ENCODE data around the gene ATF5.

ATF5 gene

DNA sequence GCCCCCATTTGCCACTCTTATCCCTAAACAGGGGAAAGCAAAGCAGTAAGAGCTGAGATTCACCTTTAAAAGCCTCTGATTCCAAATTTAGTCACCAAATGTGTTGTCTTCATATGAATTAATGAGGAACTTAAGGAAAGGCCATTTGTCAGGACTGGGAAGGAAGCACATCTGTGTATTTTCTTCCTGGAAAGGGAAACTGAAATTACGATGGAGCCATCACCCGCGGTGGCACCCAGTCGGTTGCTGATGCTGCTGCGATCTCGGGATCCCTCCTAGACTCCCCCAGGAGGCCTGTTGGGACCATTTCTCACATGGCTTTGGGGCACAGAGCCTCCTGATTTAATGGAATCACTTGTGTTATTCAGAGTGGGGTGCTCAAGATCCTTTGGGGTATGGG lies 24.9 kb upstream of the ATF5 start:
- Histone ChIP-seq H3K27ac (replicated peaks) (no peak overlapping the region), H3K4me3 (replicated peaks; ENCODE audit: insufficient read depth, low read length) (no peak overlapping the region), H3K27me3 (ENCODE audit: insufficient read depth, poor library complexity, severe bottlenecking) (no peaks in the 10 kb centered on the region)
- no peak for TF ChIP-seq SPI1 (IDR thresholded peaks at IDR 0.05; ENCODE audit: borderline replicate concordance, low read depth)
- TF ChIP-seq, protein P1, sequence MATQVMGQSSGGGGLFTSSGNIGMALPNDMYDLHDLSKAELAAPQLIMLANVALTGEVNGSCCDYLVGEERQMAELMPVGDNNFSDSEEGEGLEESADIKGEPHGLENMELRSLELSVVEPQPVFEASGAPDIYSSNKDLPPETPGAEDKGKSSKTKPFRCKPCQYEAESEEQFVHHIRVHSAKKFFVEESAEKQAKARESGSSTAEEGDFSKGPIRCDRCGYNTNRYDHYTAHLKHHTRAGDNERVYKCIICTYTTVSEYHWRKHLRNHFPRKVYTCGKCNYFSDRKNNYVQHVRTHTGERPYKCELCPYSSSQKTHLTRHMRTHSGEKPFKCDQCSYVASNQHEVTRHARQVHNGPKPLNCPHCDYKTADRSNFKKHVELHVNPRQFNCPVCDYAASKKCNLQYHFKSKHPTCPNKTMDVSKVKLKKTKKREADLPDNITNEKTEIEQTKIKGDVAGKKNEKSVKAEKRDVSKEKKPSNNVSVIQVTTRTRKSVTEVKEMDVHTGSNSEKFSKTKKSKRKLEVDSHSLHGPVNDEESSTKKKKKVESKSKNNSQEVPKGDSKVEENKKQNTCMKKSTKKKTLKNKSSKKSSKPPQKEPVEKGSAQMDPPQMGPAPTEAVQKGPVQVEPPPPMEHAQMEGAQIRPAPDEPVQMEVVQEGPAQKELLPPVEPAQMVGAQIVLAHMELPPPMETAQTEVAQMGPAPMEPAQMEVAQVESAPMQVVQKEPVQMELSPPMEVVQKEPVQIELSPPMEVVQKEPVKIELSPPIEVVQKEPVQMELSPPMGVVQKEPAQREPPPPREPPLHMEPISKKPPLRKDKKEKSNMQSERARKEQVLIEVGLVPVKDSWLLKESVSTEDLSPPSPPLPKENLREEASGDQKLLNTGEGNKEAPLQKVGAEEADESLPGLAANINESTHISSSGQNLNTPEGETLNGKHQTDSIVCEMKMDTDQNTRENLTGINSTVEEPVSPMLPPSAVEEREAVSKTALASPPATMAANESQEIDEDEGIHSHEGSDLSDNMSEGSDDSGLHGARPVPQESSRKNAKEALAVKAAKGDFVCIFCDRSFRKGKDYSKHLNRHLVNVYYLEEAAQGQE (IDR thresholded peaks at IDR 0.05; ENCODE audit: insufficient replicate concordance, low read depth), result no peak
- no peak for TF ChIP-seq GABPA (IDR thresholded peaks at IDR 0.05; ENCODE audit: low read depth)
- TF ChIP-seq, protein P2, sequence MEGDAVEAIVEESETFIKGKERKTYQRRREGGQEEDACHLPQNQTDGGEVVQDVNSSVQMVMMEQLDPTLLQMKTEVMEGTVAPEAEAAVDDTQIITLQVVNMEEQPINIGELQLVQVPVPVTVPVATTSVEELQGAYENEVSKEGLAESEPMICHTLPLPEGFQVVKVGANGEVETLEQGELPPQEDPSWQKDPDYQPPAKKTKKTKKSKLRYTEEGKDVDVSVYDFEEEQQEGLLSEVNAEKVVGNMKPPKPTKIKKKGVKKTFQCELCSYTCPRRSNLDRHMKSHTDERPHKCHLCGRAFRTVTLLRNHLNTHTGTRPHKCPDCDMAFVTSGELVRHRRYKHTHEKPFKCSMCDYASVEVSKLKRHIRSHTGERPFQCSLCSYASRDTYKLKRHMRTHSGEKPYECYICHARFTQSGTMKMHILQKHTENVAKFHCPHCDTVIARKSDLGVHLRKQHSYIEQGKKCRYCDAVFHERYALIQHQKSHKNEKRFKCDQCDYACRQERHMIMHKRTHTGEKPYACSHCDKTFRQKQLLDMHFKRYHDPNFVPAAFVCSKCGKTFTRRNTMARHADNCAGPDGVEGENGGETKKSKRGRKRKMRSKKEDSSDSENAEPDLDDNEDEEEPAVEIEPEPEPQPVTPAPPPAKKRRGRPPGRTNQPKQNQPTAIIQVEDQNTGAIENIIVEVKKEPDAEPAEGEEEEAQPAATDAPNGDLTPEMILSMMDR (IDR thresholded peaks at IDR 0.05; ENCODE audit: insufficient read depth, low read length), result no peak
- no peak for TF ChIP-seq POLR2AphosphoS5 (IDR thresholded peaks at IDR 0.05; ENCODE audit: low read depth)
- DNase-seq (ENCODE audit: low read depth in 1 of 2, low spot score in 1 of 2), result no peak

DNA sequence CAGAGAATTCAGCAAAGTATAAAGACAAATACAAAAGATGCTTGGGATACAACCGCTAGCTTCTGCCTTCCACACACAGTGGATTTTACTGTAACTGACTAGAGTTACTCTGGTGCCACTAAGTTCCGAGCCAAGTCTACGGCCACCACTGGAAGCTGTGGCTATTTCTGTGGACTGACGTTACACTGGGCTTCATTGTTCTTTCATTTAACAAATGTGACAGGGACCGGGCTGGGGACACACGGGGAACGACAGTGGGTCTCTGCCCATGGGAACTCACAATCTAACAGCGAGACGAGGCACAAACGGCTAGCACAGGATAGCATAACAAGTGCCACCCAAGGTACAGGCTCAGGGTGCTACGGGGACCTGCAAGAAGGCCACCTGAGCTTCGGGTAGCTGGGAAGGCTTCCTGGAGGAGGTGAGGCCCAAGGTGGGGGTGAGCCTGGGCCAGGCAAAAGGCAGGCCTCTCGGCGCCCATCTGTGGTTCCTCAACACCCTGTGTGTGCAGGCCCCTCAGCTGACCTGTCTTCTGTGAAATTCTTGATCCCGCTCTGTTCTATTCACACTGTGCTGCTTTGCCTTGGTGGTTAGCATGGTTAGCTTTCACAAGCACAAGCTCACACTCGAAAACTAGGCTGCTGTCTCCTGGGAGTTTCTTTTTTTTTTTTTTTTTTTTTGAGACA lies 22.0 kb upstream of the ATF5 start:
- no peak for DNase-seq (ENCODE audit: low read depth in 1 of 2, low spot score in 1 of 2)
- Histone ChIP-seq H3K27me3 (ENCODE audit: insufficient read depth, poor library complexity, severe bottlenecking) (no peaks in the 10 kb centered on the region), H3K4me3 (replicated peaks; ENCODE audit: insufficient read depth, low read length) (no peak overlapping the region), H3K27ac (replicated peaks) (no peak overlapping the region)
- TF ChIP-seq, protein P2 (IDR thresholded peaks at IDR 0.05; ENCODE audit: insufficient read depth, low read length), result no peak
- TF ChIP-seq, protein P1 (IDR thresholded peaks at IDR 0.05; ENCODE audit: insufficient replicate concordance, low read depth), result no peak
- TF ChIP-seq SPI1 (IDR thresholded peaks at IDR 0.05; ENCODE audit: borderline replicate concordance, low read depth), result no peak
- TF ChIP-seq POLR2AphosphoS5 (IDR thresholded peaks at IDR 0.05; ENCODE audit: low read depth), result peak; percentile 13; the same call in 1 of the 2 replicates
- no peak for TF ChIP-seq GABPA (IDR thresholded peaks at IDR 0.05; ENCODE audit: low read depth)

DNA sequence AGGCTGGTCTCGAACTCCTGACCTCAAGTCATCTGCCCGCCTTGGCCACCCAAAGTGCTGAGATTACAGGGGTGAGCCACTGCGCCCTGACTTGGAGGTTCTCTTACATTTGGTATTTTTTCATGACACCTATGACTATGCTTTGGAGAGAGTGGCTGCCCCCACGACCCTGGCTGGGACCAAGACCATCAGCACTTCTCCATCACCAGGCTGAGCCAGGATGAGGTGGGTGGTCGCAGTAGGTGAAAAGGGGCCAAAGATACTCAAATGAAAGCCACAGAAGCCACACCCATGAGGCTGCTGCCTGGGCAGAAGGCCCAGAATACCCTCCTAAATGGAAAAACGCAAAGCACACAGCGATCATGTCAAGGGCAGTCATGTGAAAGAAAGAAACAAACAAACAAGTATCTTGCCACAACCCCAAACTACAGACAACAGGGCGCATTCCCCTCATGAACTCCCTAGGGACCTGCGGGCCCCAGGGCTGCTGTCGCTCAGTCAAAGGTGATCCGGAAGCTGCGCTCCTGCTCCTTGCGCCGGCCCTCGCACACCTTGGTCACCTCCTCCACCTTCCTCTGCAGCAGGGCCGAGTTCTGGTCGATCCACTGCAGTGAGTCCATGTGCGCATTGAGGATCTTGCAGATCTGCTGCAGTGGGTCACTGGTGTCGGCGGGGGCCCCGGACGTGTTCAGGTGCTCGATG lies 21.1 kb upstream of the ATF5 start:
- H3K27me3 ChIP-seq (ENCODE audit: insufficient read depth, poor library complexity, severe bottlenecking), result no peaks in the 10 kb centered on the region
- H3K4me3 ChIP-seq (replicated peaks; ENCODE audit: insufficient read depth, low read length), result no peak overlapping the region
- DNase-seq (ENCODE audit: low read depth in 1 of 2, low spot score in 1 of 2), result no peak
- TF ChIP-seq, protein P2 (IDR thresholded peaks at IDR 0.05; ENCODE audit: insufficient read depth, low read length), result no peak
- TF ChIP-seq POLR2AphosphoS5 (IDR thresholded peaks at IDR 0.05; ENCODE audit: low read depth), result no peak
- TF ChIP-seq SPI1 (IDR thresholded peaks at IDR 0.05; ENCODE audit: borderline replicate concordance, low read depth), result no peak
- TF ChIP-seq, protein P1 (IDR thresholded peaks at IDR 0.05; ENCODE audit: insufficient replicate concordance, low read depth), result no peak
- H3K27ac ChIP-seq (replicated peaks), result no peak overlapping the region

Data from HL-60 (cell line).